ENCODE data around the gene LLGL1.
"Not testable (repeated sequence)": the region's sequence is repeated elsewhere in the genome, so short reads cannot be mapped to it uniquely, and the experiment has no call there.

LLGL1 gene

DNA sequence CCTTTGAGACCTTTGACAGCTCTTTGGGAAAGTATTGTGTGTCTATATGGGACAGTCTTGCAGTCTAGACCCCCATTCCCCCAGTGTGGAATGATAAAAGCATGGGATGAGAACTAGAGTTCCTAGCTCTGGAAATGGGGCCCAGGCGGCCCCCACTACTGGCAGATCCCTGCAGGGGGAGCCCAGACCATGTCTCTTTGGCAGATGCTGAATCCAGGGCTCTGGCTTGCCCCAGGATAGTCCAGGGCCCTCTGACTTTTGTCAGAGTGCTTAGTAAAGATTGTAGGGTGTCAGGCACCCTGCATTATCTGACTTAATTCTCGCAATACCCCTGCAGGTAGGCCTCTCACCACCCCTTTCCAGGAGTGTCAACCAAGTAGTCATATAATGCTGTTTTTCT lies 33.5 kb upstream of the LLGL1 start:
- DNase-seq, result no peak

DNA sequence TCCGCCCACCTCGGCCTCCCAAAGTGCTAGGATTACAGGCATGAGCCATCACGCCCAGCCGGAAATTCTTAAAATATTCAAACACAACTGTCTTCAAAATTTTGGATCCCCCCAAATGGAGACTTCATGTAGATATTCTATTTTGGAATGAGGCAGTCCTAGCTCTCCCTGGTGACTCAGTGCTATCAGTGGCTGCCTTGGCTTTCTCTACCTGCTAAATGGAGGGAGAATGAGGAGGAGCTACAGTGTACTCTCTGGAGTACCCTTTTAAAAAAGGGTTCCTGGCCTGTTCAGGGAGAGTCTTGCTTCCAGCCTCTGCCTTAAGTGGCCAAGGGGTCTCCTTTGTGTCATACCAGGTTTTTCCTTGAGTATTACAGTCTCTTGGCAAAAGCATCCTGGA lies 31.0 kb upstream of the LLGL1 start:
- no peak for DNase-seq

DNA sequence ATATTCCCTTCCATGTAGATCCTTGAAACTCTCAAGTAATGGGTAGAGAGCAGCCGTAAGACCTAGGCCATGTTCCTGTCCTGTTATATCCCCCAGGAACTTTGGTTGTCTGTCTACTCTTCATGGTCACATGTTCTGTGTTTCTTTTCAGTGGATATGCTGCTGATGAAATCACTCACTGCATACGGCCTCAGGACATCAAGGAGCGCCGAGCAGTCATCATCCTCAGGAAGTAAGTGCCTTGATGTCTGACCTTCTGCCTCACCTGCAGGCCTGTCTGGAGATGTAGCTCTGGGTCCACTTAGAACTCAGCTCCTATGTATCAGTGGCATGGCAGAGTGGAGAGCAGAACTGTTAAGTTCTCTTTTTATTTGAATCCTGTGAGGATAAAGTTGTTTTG lies 30.6 kb upstream of the LLGL1 start:
- no peak for DNase-seq

DNA sequence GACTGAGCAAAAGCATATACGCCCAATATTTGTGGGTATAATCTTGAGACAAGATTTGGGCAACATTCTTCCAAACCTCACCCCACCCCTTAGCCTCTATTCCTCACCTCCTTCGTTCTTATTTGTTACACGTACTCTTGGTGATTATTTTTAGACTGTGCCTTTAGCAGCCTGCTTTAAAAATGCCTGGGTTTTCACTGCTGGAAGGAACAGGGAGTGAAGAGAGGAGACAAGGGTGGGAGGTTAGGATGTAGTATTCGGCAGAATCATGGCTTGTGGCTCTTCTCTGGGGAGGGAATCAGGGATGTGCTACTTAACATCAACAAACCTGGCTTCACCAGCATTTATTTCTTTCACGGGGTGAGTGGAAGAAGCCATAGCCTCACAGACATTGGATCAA lies 30.2 kb upstream of the LLGL1 start:
- DNase-seq, result no peak

DNA sequence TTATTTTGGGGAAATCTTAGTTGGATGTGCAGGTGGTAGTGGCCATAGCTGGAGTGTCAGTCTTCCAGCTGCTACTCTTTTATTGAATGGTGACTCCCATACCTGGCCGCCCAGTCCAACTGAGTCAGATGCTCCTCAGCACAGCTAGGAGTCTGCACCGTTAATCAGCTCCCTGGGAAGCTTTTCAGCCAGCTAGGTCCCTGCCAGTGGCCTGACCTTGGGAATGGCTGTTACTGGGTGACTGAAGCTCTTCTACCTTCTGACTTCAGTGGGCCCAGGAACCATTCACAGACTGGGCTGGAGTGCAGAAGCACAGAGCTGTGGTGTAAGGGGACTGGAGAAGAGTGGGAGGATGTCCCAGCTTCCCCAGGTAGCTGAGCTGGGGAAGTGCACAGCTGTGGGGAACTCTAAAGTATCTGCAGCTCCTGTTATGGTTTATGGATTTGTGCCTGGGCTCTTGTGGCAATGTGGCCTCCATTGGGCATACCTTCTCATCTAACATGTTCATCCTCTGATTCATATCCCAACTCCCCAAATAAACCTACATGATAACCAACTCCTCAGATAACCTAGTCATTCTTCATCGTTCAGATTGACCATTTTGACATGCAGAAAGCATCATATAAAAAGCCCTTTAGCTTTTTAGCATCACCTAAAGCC lies 27.8 kb upstream of the LLGL1 start:
- DNase-seq, result no peak

DNA sequence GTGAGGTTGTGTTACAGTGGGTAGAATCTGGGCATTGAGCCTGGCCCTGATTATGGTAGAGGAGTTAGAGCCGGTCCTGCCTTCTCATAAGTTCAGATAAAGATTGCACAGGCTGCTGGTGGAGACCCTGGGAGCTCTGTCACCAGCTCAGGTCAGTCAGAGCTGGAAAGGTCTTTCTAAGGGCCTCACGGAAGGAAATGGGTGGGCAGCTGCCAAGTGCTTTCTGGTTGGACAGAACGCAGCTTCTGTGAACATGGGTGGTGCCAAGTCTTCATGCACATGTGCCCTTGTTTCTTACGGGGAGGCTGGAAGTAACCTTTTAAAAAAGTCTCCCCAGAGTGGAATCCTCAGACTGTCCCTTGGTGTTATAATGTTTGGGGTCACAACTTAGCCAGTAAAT lies 26.9 kb upstream of the LLGL1 start:
- no peak for DNase-seq

DNA sequence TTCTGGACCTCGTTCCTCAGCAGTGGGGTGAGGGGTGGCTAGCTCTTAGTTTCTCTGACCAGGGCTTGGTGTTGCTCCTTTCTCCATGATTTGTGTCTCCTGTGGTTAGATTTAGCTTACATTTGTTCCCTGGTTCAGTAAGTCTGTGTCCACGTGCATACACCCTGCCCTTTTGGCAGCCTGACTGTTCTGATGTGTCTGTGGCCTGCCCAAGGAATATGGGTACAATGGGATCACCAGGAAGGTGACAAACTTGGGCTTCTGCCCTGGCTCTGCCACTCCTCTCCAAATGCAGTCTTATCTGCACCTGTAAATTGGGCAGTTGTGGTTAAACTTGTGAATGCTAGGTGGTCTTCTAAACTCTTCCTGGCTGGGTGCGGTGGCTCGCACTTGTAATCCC lies 24.3 kb upstream of the LLGL1 start:
- DNase-seq, result no peak

DNA sequence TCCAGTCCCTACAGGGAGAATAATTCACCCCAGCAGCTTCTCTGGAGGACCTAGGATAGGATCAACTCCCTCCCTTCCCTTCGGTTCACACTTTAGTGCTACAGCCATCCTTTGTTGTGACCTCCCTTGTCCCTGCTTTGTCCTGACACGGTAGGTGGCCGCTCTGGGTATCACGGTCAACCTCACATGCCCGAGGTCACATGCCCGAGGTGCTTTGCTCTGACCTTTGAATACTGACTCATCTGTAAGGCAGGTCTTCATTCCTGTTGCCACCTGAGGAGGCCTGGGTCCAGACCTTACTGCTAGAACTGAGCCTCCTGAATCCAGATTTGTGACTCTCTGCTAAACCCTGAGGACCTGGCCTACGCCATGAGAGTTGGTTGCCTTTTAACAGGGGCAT lies 22.1 kb upstream of the LLGL1 start:
- DNase-seq, result no peak

DNA sequence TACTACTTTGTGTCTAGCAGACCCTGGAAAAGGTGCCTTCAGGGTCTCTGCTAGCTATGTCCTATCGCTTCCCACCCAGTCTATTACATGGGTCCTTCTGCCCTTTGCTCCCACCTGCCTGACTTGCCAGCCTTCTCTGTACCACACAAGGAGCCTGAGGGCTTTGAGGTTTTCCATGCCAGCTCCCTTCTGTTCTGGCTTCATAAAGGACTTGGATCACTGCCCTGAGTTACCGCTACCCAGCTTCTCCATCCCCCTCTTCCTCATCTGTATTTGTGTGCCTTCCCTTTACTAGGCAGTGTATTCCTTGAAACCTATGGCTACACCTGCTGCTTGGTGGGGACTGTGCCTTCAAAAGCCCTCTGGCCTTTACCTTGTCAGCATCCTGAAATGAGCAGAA lies 19.6 kb upstream of the LLGL1 start:
- no peak for DNase-seq

DNA sequence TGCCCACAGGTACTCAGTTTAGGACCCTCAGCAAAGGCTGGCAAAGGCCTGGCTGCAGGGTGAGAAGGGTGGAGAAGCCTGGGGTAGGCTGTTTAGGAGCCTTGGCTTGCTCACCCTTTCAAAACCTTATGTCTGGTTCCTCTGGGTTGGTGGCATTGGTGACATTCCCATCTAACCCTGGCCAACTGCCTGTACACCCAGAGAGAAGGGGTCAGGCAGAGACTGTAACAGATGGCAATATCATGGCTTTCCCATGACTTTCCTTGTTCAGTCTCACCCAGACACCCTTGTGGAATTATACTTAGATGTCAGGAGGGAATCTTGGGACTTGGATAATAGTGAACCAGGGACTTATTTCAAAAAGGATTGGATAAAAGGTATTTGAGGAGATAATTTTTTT lies 18.5 kb upstream of the LLGL1 start:
- DNase-seq, result no peak

DNA sequence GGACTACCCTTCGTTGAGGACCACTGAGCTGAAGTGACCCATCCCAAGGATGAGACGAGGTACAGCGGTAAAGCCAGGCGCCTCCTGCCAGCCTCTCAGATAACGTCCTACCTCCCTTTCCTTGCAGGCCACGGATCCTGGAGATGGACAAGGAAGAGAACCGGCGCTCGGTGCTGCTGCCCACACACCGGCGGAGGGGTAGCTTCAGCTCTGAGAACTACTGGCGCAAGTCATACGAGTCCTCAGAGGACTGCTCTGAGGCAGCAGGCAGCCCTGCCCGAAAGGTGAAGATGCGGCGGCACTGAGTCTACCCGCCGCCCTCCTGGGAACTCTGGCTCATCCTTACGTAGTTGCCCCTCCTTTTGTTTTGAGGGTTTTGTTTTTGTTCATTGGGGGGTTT lies 17.3 kb upstream of the LLGL1 start:
- no peak for DNase-seq

DNA sequence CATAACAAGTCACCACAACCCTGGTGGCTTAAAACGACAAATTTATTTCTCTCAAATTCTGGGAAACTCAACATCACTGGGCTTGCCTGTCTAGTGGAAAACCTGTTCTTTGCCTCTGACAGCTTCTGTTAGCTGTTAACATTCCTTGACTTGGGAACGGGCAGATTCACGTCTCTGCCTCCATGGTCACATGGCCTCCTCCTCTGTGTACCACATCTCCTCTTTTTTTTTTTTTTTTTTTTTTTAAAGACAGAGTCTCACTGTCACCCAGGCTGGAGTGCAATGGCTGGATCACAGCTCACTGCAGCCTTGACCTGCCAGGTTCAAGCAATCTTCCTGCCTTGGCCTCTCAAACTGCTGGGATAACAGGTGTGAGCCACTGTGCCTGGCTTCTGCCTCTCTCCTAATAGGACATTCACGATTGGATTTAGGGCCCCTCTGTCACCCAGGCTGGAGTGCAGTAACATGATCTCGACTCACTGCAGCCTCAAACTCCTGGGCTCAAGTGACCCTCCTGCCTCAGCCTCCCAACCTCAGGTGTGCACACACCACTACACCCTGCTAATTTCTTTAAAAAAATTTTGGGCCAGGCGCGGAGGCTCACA lies 11.7 kb upstream of the LLGL1 start:
- DNase-seq, result no peak

DNA sequence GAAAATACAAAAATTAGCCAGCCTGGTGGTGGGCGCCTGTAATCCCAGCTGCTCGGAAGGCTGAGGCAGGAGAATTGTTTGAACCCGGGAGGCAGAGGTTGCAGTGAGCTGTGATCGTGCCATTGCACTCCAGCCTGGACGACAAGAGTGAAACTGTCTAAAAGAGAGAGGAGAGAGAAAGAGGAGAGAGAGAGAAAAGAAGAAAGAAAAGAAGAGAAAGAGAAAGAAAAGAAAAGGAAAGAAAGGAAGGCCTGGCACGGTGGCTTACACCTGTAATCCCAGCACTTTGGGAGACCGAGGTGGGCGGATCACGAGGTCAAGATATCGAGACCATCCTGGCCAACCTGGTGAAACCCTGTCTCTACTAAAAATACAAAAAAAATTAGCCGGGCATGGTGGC lies 8.5 kb upstream of the LLGL1 start:
- not testable (repeated sequence) for DNase-seq

DNA sequence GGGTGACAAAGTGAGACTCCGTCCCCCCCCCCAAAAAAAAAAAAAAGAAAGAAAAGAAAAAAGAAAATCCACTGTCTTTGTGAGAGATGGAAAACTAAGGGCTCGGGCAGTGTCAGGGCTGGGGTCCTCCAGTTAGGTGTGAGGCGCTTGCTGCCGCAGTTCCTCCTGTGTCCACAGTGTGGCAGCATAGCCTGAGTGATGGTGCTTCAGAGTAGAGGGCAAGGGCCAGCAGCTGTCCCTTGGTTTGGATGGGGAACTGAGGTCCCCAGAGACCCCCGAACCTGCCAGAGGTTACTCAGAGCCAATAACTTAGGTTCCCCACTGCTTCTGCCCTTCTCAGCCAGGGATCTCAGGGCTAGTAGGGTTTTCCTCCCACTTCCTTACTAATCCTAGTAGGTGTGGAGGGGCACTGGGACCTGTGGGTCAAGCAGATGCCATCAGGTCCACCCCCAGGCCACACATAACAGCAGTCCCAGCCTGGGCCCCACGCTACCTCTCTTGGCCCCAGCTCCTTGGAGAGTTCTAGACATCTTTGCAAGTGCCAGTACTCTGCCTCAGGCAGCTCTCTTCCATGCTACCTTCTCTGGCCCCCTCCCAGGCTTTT lies 7.9 kb upstream of the LLGL1 start:
- peak in 44 of 56 donors; percentile 12 to 89 (median 48) for DNase-seq

DNA sequence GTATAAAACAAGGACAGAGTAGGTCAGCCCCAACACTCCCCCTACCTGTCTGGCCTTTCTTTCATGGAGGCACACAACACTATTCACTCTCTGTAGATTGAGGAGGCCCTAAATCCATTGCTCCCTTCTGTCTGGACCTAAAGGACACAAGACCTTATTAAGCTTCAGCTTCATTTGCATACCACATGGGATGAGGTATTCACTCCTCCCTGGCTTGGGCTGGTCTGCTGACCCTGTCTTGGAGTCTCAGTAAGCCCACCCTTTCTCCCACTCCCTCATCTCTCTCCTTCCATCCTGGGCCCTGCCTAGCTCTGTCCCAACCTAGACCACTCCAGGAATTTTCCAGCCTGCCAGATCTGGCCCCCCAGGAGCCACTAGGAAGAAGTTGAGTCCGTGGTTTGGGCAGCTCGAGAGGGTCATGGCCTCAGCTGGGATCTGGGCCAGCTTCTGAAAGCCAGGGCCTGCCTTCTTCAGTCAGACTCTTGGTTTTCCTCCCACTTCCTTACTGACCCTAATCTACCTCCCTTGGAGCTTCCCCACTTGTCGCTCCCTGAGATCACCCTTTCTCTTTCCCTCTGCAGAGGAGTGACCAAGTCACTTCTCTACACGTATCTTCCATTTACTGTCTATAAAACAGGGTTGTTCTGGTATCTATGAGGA lies 6.5 kb upstream of the LLGL1 start:
- no peak for DNase-seq

DNA sequence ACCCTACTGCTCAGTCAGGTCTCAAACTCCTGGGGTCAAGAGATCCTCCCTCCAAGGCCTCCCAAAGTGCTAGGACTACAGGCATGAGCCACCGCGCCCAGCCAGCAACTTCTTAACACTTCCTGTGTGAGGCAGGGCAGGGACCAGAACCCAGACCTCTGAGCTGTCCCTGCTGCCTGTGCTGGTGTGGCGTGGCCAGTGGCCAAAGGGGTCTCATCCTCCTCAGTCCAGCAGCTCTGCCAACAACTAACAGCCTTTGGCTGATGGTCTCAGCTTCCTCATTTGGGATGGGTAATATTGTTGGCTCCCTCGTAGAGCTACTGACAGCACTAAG lies 1.4 kb upstream of the LLGL1 start:
- DNase-seq, result no peak

DNA sequence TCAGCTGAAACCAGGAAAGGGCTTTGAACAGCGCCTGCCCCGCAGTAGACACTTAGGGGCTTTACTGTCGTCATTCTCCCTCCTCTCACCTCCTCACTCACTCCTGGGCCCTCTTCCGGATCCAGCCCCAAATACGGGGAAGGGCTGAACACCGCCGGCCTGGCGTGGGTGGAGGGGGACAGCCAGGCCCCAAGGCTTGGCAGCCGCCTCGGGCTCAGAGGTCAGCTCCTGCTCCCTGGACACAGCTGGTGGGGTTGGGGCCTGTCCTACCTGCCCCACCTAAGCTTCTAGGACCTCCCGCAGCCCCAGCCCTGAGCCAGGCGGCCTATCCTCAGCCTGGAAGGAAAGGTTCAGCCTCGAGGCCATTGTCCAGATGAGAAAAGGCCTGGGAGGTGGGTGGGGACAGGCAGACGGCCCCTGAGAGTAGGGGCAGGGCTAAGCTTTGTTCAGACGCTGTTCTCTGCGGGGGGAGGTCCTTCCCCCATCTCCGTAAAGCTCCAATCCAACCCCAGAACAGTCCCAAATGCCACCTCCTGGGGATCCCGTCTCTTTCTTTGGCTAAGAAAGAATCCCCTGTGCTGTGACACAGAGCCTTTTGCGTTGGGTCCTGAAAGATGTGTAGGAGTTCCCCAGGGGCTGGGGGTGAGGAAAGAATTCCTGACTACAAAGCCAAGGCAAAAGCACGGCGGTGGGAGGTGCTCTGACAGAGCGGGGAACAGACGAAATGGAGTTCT lies 881 bp upstream of the LLGL1 start:
- no peak for DNase-seq

DNA sequence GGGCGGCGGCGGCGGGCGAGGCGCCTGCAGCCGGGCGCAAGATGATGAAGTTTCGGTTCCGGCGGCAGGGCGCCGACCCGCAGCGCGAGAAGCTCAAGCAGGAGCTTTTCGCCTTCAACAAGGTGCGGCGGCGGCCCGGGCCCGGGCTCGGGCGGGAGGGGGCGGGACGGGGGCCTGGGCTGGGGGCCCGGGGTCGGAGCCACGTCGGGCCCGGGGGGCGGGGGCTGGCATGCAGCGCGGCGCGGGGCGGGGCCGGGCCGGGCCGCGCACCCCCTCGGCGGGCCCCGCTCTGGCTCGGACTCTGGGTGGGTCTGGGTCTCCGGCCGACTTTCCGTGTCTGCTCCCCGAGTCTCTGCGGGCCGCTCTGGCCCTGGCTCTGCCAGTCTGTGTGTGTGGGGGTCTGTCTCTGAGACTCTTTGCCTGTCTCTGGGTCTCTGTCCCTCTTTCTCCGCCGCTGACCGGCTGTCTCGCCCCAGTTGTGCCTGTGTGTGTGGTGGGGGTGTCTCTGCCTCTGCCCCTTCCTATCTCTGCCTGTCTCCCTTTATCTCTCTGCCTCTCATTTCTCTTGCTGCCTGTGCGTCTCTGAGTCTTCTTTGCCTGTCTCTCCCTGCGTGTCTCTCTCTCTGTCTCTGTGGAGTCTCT lies 328 bp downstream of the LLGL1 start:
- peak in 9 of 56 donors; percentile 41 to 82 (median 60) for DNase-seq

DNA sequence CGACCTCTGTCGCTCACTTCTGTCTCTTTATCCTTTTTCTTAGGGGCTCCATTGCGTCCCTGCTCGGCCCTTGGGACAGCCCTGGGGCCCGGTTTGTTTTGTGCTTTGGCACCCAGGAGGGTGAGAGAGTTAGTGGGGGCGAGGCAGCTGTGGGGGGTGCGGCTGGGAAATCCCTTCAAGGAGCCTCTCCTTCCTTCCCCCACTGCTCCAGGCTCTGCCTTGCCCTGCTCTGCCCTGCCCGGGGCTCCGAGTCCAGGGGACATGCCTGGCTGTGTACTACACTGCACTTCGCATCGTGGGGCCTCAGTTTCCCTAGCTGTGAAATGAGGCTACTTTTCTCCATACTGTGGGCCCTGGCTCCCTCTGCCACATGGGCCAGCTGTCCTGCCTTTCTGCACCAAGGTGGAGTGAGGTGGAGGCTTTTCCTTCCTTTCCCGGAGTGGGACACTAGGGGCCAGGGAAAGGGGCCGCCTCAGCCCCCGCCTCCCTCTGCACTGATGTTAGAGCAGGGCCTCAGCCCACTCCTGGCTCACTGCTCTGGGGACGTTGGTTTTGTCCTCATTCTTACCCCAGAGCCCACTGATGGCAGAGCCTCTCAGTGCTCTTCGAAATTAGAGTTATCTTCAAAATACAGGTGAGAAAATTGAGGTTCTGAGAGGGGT lies 980 bp downstream of the LLGL1 start:
- DNase-seq, result no peak

DNA sequence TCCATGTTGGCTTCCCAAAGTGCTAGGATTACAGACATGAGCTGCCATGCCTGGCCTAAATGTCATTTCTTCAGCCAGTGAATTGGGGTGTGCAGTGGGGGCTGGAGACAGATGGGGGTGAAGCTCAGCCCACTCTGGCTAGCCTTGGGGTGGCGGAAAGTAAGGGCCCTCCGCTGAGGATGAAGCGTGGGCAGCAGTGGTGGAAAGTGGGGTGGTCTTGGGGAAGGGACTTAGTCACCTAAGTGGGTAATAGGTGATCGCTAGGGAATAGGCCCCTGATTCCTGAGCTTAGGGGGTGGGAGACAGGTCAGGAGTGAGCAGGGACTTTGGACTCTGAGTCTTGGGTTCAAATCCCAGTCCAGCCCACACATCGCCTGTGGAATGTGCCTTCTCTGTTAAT lies 2.2 kb downstream of the LLGL1 start:
- no peak for DNase-seq

DNA sequence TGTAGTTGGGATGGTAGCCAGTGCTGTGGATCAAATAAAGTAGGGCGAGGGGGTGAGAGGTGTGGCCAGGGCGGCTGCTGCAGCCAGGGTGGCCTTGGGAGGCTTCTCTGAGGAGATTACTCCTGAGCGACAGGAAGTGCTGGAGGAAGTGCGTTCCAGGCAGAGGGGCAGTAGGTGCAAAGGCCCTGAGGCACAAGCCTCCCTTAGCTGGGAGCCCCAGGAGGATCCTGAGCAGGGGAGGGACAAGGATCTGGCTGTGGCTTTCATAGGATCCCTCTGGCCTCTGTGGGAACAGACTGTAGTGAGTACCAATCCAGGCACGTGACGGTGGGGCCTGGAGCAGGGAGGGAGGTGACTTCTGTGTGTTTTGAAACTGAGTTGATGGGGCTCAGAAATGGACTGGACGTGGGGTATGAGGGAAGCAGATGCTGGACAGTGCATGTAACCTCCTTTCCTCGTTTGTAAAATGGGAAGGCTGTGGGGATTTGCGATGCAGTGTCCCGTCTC lies 2.8 kb downstream of the LLGL1 start:
- peak in 1 of 56 donors; percentile 8 for DNase-seq

All from amygdala (tissue), 56 donors.